Thoracic aorta (tissue), 2 donors: Measurements from ENCODE around the gene ERN1. TPM values are rescaled to one million over a fixed set of nuclear protein-coding genes. Genes with fewer than 3 reads are reported as not detected.
A peak's percentile ranks its signal among the peaks of the same experiment; 100 is the strongest.

Experiments used
- ATAC-seq: fragments of 150-250 bp; one replicate; pipeline ENCODE4 v1.8.0; 2017; ENCODE audit warnings: low read depth; ENCODE audit not compliant: insufficient number of reproducible peaks, low FRiP score
- DNase-seq: peaks from one replicate; pipeline ENCODE4 v3.0.0-alpha.2; 2020; ENCODE audit warnings: low spot score
- H3K27ac ChIP-seq, 2 donors: fragments of 200-600 bp; sonication (generic); 1 replicate in 1 of 2; 2 replicates in 1 of 2; pipeline ENCODE4 v1.5.1; 2016; ENCODE audit warnings: mild to moderate bottlenecking in 2 of 2, moderate library complexity in 2 of 2
- H3K27me3 ChIP-seq: fragments of 200-600 bp; sonication (generic); replicated peaks from 2 replicates; pipeline ENCODE4 v1.6.0; 2016; ENCODE audit warnings: mild to moderate bottlenecking; ENCODE audit not compliant: insufficient read depth
- H3K36me3 ChIP-seq: fragments of 200-600 bp; sonication (generic); one replicate; pipeline ENCODE4 v1.5.1; 2016
- H3K4me1 ChIP-seq, 2 donors: fragments of 200-600 bp; sonication (generic); 1 replicate in 1 of 2; 2 replicates in 1 of 2; pipeline versions ENCODE4 v1.5.1 to v1.6.0; 2016; ENCODE audit warnings: low read depth in 2 of 2, mild to moderate bottlenecking in 1 of 2; ENCODE audit not compliant: control insufficient read depth in 1 of 2
- H3K4me3 ChIP-seq: fragments of 200-600 bp; sonication (generic); 2 replicates; pipeline ENCODE4 v1.5.1; 2016; ENCODE audit warnings: mild to moderate bottlenecking
- H3K9me3 ChIP-seq: fragments of 200-600 bp; sonication (generic); 2 replicates; pipeline ENCODE4 v1.5.1; 2016
- CTCF ChIP-seq: fragments of 200-600 bp; sonication (generic); IDR thresholded peaks from one replicate; pipeline ENCODE4 v1.5.1; 2019; ENCODE audit warnings: antibody characterized with exemption
- total RNA-seq, 2 donors: library from RNA; depleted of rRNA; stranded (reverse); fragments of >200 nt; gene quantifications; one replicate each; pipeline versions ENCODE4 v1.1.0 to v1.2.3, GENCODE V29; 2016

ERN1 gene
- total RNA-seq, 2 donors from 2014 or later: 13.0 to 22.7 TPM

DNA sequence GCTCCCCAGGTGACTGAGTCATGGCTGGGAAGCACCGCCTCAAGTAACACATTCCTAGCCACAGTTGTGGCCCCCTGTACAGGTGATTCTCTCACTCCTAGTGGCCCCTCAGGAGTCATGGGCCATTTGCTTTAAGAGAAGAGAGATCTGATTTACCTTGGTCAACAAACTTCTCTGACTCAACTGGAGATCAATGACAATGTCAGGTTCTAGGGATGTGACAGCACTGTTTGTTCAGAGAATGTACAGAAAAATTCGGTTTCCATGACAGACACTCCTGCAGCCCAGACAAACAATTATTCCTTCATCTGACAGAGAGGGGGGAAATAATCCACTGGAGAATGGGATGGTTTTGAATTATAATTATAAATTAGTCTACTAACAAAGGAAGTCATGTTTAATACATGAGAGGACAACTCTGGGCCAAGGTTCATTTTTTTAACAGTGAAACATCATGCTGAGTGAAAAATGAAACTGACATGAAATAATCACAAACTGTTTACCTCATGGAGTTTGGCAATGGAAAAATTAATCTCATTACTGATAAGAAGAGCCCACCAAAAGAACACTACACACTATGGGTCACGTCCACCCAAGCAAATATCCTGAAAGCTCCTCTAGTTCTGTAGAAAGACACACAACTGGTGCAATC lies 9.7 kb downstream of the ERN1 start:
- no peaks in the 10 kb centered on the region for H3K36me3 ChIP-seq
- peaks cover 16 to 23% of the 10 kb centered on the region in 2 donors for H3K4me1 ChIP-seq
- TF ChIP-seq CTCF: no peak
- DNase-seq: no peak
- H3K27ac ChIP-seq: no peak overlapping the region
- no peak overlapping the region for H3K4me3 ChIP-seq
- ATAC-seq: no peak
- H3K27me3 ChIP-seq: no peaks in the 10 kb centered on the region
- no peaks in the 10 kb centered on the region for H3K9me3 ChIP-seq

GRCh38 chr17:64117981-64118979 lies 11.7 kb downstream of the ERN1 start:
- Histone ChIP-seq H3K4me1 (peaks cover 17 to 30% of the 10 kb centered on the region in 2 donors), H3K4me3 (peak overlapping the region; percentile 38), H3K27me3 (no peaks in the 10 kb centered on the region), H3K36me3 (no peaks in the 10 kb centered on the region), H3K27ac (peak overlapping the region in 1 of 2 donors; percentile 44), H3K9me3 (no peaks in the 10 kb centered on the region)
- ATAC-seq: no peak
- peak; percentile 6 for DNase-seq
- no peak for TF ChIP-seq CTCF

DNA sequence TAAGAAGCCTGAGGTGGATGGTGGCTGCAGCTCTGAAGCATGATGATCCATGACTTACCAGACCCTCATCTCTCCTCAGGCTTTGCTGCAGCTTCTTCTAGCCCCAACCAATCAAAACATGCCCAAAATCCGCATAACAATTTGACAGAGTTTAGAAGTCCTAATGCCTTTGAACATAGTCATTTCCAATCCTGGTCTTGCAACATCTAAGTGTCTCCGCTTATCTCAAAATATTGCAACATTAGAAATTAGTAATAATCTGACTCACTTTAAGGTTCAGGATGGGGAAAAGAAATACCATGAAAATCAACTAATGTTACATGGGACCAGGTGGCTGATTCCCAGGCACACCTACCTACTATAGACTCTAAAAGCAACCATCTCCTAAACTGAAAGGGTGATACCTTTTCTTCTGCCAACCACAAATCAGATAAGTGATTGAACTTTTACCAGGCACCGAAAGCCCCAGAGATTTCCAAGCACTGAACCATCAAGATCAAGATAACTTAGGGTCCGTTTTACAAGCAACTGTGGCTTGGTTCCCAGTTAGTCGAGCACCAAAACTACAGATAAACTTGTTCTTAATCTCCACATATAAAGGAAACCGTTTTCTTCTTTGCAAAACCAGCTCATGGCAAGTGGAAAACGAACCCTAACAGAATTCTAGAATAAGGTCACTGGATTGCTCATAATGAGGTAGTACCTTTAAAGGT lies 14.0 kb downstream of the ERN1 start:
- no peak for DNase-seq
- no peak for TF ChIP-seq CTCF
- no peak overlapping the region for H3K27ac ChIP-seq
- H3K9me3 ChIP-seq: no peaks in the 10 kb centered on the region
- H3K36me3 ChIP-seq: no peaks in the 10 kb centered on the region
- peaks cover 17 to 30% of the 10 kb centered on the region in 2 donors for H3K4me1 ChIP-seq
- no peak for ATAC-seq
- H3K27me3 ChIP-seq: no peaks in the 10 kb centered on the region
- H3K4me3 ChIP-seq: no peak overlapping the region

GRCh38 chr17:64115043-64115698 lies 14.8 kb downstream of the ERN1 start:
- no peaks in the 10 kb centered on the region for H3K9me3 ChIP-seq
- TF ChIP-seq CTCF: no peak
- H3K27ac ChIP-seq: no peak overlapping the region
- DNase-seq (no peak), ATAC-seq (peak; percentile 36)
- no peaks in the 10 kb centered on the region for H3K27me3 ChIP-seq
- H3K4me3 ChIP-seq: peak overlapping the region; percentile 24
- peaks cover 17 to 30% of the 10 kb centered on the region in 2 donors for H3K4me1 ChIP-seq
- no peaks in the 10 kb centered on the region for H3K36me3 ChIP-seq
